HCT116 (cell line): ENCODE data around the gene NFIA. TPM values are rescaled to one million over a fixed set of nuclear protein-coding genes. Genes with fewer than 3 reads are reported as not detected.

ENCODE experiments used
- ATAC-seq: fragments of 200-7000 bp; cut with Tn5 transposase; 2 replicates; pipeline ENCODE4 v1.9.1; 2020; ENCODE audit warnings: mild to moderate bottlenecking, moderate library complexity
- BruUV-seq: library from RNA; stranded (reverse); fragments of 400-500 nt; replicated peaks from 2 replicates; lab custom pipeline; 2021; lab: Mats Ljungman, UMichigan
- CTCF ChIA-PET: fragments of 300-600 bp; sonication (Branson Sonifier 250); formaldehyde crosslinking; loops from one replicate; lab custom pipeline; 2021; ENCODE audit warnings: antibody characterized with exemption; lab: Charles Lee
- POLR2A ChIA-PET: fragments of 300-600, 350-600 bp; sonication (Branson Sonifier 250); formaldehyde crosslinking; loops from one replicate; lab custom pipeline; 2021; ENCODE audit warnings: antibody characterized with exemption; lab: Charles Lee
- RAD21 ChIA-PET, 2 experiments: fragments of 300-600 bp; sonication (Branson Sonifier 250); formaldehyde crosslinking; loops; one replicate each; lab custom pipeline; 2023; ENCODE audit warnings: low total read pairs in 2 of 2; ENCODE audit not compliant: uncharacterized antibody in 2 of 2, unreplicated experiment in 2 of 2, low non-redundant PET in 1 of 2; lab: Charles Lee
- DNase-seq: peaks from one replicate; pipeline ENCODE4 v3.0.0-alpha.2; 2010; ENCODE audit warnings: low read depth, low spot score
- H2AFZ ChIP-seq: fragments of 200-600 bp; shearing (Covaris generic), sonication (generic); 2 replicates; pipeline ENCODE4 v1.6.1; 2017; ENCODE audit warnings: low read depth, mixed run types, mixed read lengths, antibody characterized with exemption, low read length; ENCODE audit not compliant: poor library complexity, severe bottlenecking
- H3K27ac ChIP-seq: 2 replicates; pipeline ENCODE4 v1.5.1; 2012; ENCODE audit warnings: low read depth, low read length
- H3K27me3 ChIP-seq: fragments of 200-600 bp; sonication (generic); 2 replicates; pipeline ENCODE4 v1.6.1; 2016; ENCODE audit warnings: mixed run types, low read length, mixed read lengths; ENCODE audit not compliant: insufficient read depth
- H3K36me3 ChIP-seq, 2 experiments: fragments of 200-500 bp in 1 of 2; fragments of 200-600 bp in 1 of 2; sonication (Bioruptor generic) in 1 of 2; sonication (generic) in 1 of 2; 2 replicates each; pipeline versions ENCODE4 v1.5.1 to v1.6.1; 2014 to 2016; ENCODE audit warnings: low read length in 2 of 2, inconsistent platforms in 1 of 2, mixed read lengths in 1 of 2, mixed run types in 1 of 2; ENCODE audit not compliant: insufficient read depth in 2 of 2, control insufficient read depth in 1 of 2
- H3K4me1 ChIP-seq, 2 experiments: fragments of 200-600 bp in 1 of 2; sonication (generic) in 1 of 2; 2 replicates each; pipeline versions ENCODE4 v1.5.1 to v1.6.1; 2012 to 2017; ENCODE audit warnings: low read length in 2 of 2, inconsistent platforms in 1 of 2, mild to moderate bottlenecking in 1 of 2, mixed read lengths in 1 of 2, mixed run types in 1 of 2, moderate library complexity in 1 of 2; ENCODE audit not compliant: insufficient read depth in 2 of 2, control insufficient read depth in 1 of 2
- H3K4me2 ChIP-seq: fragments of 200-600 bp; sonication (generic); 2 replicates; pipeline ENCODE4 v1.6.1; 2017; ENCODE audit warnings: mixed run types, low read length, mixed read lengths
- H3K4me3 ChIP-seq, 2 experiments: fragments of 200-600 bp in 1 of 2; sonication (generic) in 1 of 2; replicated peaks in 1 of 2; 2 replicates each; pipeline ENCODE4 v1.5.1; 2011 to 2016; ENCODE audit warnings: low read length in 2 of 2, control low read depth in 1 of 2, low read depth in 1 of 2, mild to moderate bottlenecking in 1 of 2, mixed read lengths in 1 of 2, mixed run types in 1 of 2
- H3K79me2 ChIP-seq: fragments of 200-600 bp; sonication (generic); 2 replicates; pipeline ENCODE4 v1.6.1; 2017; ENCODE audit warnings: mild to moderate bottlenecking, mixed run types, low read length, moderate library complexity, mixed read lengths; ENCODE audit not compliant: insufficient read depth
- H3K9ac ChIP-seq: fragments of 200-600 bp; sonication (generic); 2 replicates; pipeline ENCODE4 v1.6.1; 2016; ENCODE audit warnings: low read length, mixed read lengths
- H3K9me2 ChIP-seq: fragments of 200-600 bp; sonication (generic), shearing (Covaris generic); 2 replicates; pipeline ENCODE4 v1.6.1; 2017; ENCODE audit warnings: mixed run types, mild to moderate bottlenecking, moderate library complexity; ENCODE audit not compliant: insufficient read depth
- H3K9me3 ChIP-seq, 2 experiments: fragments of 200-500 bp in 1 of 2; fragments of 200-600 bp in 1 of 2; sonication (Bioruptor generic) in 1 of 2; sonication (generic) in 1 of 2; 2 replicates each; pipeline ENCODE4 v1.6.1; 2014 to 2017; ENCODE audit warnings: low read length in 2 of 2, mixed read lengths in 2 of 2, inconsistent platforms in 1 of 2, low read depth in 1 of 2, mild to moderate bottlenecking in 1 of 2, mixed run types in 1 of 2, moderate library complexity in 1 of 2; ENCODE audit not compliant: control insufficient read depth in 1 of 2, insufficient read depth in 1 of 2
- H4K20me1 ChIP-seq: fragments of 200-600 bp; sonication (generic), shearing (Covaris generic); 2 replicates; pipeline ENCODE4 v1.6.1; 2017; ENCODE audit warnings: mixed run types, mild to moderate bottlenecking, moderate library complexity; ENCODE audit not compliant: insufficient read depth
- CBX3 ChIP-seq: IDR thresholded peaks from 2 replicates; pipeline ENCODE4 v1.6.1; 2012; ENCODE audit warnings: low read depth
- CEBPB ChIP-seq: IDR thresholded peaks from 2 replicates; pipeline ENCODE4 v1.6.1; 2012; ENCODE audit warnings: low read depth
- CTCF ChIP-seq, 3 experiments: fragments of 200-600 bp in 1 of 3; sonication (generic) in 1 of 3; IDR thresholded peaks in 2 of 3; conservative IDR thresholded peaks in 1 of 3; 2 replicates each; pipeline ENCODE4 v1.5.1; 2012 to 2017; ENCODE audit warnings: low read depth in 2 of 3, low read length in 2 of 3, antibody characterized with exemption in 1 of 3, borderline replicate concordance in 1 of 3, control low read depth in 1 of 3, mild to moderate bottlenecking in 1 of 3, mixed read lengths in 1 of 3, mixed run types in 1 of 3, moderate library complexity in 1 of 3; ENCODE audit not compliant: insufficient read depth in 1 of 3
- EGR1 ChIP-seq: IDR thresholded peaks from 2 replicates; pipeline ENCODE4 v1.6.1; 2012; ENCODE audit warnings: low read depth
- ELF1 ChIP-seq: IDR thresholded peaks from 2 replicates; pipeline ENCODE4 v1.6.1; 2012; ENCODE audit warnings: low read depth, borderline replicate concordance
- EZH2 ChIP-seq: fragments of 200-600 bp; sonication (generic); IDR thresholded peaks from 2 replicates; pipeline ENCODE4 v1.6.1; 2017; ENCODE audit warnings: antibody characterized with exemption, mixed run types
- JUND ChIP-seq: IDR thresholded peaks from 2 replicates; pipeline ENCODE4 v1.6.1; 2012
- POLR2A ChIP-seq: IDR thresholded peaks from 2 replicates; pipeline ENCODE4 v1.7.0; 2011; ENCODE audit warnings: borderline replicate concordance; ENCODE audit not compliant: insufficient read depth, insufficient read length; ENCODE audit errors: extremely low read depth
- POLR2AphosphoS5 ChIP-seq: IDR thresholded peaks from 2 replicates; pipeline ENCODE4 v1.6.1; 2011; ENCODE audit warnings: mild to moderate bottlenecking, low read depth, low read length, moderate library complexity
- SIN3A ChIP-seq: IDR thresholded peaks from 2 replicates; pipeline ENCODE4 v1.6.1; 2012; ENCODE audit warnings: low read depth
- SP1 ChIP-seq: IDR thresholded peaks from 2 replicates; pipeline ENCODE4 v1.6.1; 2012; ENCODE audit warnings: low read depth
- SRF ChIP-seq: IDR thresholded peaks from 2 replicates; pipeline ENCODE4 v1.6.1; 2012; ENCODE audit warnings: low read depth
- TCF7L2 ChIP-seq: IDR thresholded peaks from 2 replicates; pipeline ENCODE4 v1.7.0; 2011; ENCODE audit warnings: borderline replicate concordance, inconsistent platforms; ENCODE audit not compliant: insufficient read depth, insufficient read length; ENCODE audit errors: extremely low read depth
- YY1 ChIP-seq: IDR thresholded peaks from 2 replicates; pipeline ENCODE4 v1.6.1; 2011; ENCODE audit warnings: low read length, low read depth, moderate library complexity, mild to moderate bottlenecking; ENCODE audit not compliant: insufficient replicate concordance; ENCODE audit errors: extremely low read depth
- ZFX ChIP-seq: fragments of 450-650 bp; IDR thresholded peaks from 2 replicates; pipeline ENCODE4 v1.6.1; 2017
- ZNF274 ChIP-seq: fragments of 200-500 bp; sonication (Bioruptor generic); IDR thresholded peaks from 2 replicates; pipeline ENCODE4 v1.6.1; 2014; ENCODE audit warnings: mild to moderate bottlenecking, low read depth, low read length, inconsistent platforms
- intact Hi-C: fragments of 100-400 bp; cut with micrococcal nuclease; formaldehyde crosslinking; loops from 2 replicates; pipeline ENCODE4 v1.10.0; 2022
- total RNA-seq: library from RNA; stranded (reverse); gene quantifications from one replicate; pipeline ENCODE4 v1.2.1, GENCODE V29; 2021; ENCODE audit not compliant: unreplicated experiment
- TF ChIP-seq, protein P1 (sequence below): IDR thresholded peaks from 2 replicates; pipeline ENCODE4 v1.6.1; 2011; ENCODE audit warnings: mild to moderate bottlenecking, low read length, moderate library complexity; ENCODE audit not compliant: insufficient replicate concordance; ENCODE audit errors: extremely low read depth
- TF ChIP-seq, protein P2 (sequence below): IDR thresholded peaks from 2 replicates; pipeline ENCODE4 v1.6.1; 2012
- TF ChIP-seq, protein P3 (sequence below): IDR thresholded peaks from 2 replicates; pipeline ENCODE4 v1.6.1; 2012; ENCODE audit warnings: low read depth

The NFIA gene
- total RNA-seq, 1 experiment from 2014 or later: 17.2 TPM

- H3K9me2 ChIP-seq: no peaks in the 10 kb centered on the region
- no peak overlapping the region for H3K4me2 ChIP-seq
- H3K79me2 ChIP-seq: no peaks in the 10 kb centered on the region
- intact Hi-C loops: no loop called here
- ChIA-PET RAD21 (no interaction called here), CTCF (no interaction called here), POLR2A (no interaction called here)
- no peaks in the 10 kb centered on the region for H4K20me1 ChIP-seq
- ATAC-seq (no peak), DNase-seq (no peak)
- no peaks in the 10 kb centered on the region for H3K36me3 ChIP-seq
- H3K27me3 ChIP-seq: no peaks in the 10 kb centered on the region
- H2AFZ ChIP-seq: no peak overlapping the region
- no peak overlapping the region for H3K27ac ChIP-seq
- no peaks in the 10 kb centered on the region for H3K9me3 ChIP-seq
- TF ChIP-seq, protein P1, sequence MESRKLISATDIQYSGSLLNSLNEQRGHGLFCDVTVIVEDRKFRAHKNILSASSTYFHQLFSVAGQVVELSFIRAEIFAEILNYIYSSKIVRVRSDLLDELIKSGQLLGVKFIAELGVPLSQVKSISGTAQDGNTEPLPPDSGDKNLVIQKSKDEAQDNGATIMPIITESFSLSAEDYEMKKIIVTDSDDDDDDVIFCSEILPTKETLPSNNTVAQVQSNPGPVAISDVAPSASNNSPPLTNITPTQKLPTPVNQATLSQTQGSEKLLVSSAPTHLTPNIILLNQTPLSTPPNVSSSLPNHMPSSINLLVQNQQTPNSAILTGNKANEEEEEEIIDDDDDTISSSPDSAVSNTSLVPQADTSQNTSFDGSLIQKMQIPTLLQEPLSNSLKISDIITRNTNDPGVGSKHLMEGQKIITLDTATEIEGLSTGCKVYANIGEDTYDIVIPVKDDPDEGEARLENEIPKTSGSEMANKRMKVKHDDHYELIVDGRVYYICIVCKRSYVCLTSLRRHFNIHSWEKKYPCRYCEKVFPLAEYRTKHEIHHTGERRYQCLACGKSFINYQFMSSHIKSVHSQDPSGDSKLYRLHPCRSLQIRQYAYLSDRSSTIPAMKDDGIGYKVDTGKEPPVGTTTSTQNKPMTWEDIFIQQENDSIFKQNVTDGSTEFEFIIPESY: no peak
- TF ChIP-seq ZFX (no peak), YY1 (no peak), SRF (no peak), EGR1 (no peak), TCF7L2 (no peak), POLR2A (no peak), JUND (no peak), CEBPB (no peak), ZNF274 (no peak), POLR2AphosphoS5 (no peak), SP1 (no peak), ELF1 (no peak), SIN3A (no peak), CTCF (IDR thresholded peaks at IDR 0.05 in 2 of 3, conservative IDR thresholded peaks at IDR 0.05 in 1 of 3; ENCODE audit: borderline replicate concordance in 1 of 3, insufficient read depth in 1 of 3, low read depth in 2 of 3, low read length in 2 of 3) (no peak), EZH2 (no peak), CBX3 (no peak)
- TF ChIP-seq, protein P2, sequence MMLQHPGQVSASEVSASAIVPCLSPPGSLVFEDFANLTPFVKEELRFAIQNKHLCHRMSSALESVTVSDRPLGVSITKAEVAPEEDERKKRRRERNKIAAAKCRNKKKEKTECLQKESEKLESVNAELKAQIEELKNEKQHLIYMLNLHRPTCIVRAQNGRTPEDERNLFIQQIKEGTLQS: no peak
- TF ChIP-seq, protein P3, sequence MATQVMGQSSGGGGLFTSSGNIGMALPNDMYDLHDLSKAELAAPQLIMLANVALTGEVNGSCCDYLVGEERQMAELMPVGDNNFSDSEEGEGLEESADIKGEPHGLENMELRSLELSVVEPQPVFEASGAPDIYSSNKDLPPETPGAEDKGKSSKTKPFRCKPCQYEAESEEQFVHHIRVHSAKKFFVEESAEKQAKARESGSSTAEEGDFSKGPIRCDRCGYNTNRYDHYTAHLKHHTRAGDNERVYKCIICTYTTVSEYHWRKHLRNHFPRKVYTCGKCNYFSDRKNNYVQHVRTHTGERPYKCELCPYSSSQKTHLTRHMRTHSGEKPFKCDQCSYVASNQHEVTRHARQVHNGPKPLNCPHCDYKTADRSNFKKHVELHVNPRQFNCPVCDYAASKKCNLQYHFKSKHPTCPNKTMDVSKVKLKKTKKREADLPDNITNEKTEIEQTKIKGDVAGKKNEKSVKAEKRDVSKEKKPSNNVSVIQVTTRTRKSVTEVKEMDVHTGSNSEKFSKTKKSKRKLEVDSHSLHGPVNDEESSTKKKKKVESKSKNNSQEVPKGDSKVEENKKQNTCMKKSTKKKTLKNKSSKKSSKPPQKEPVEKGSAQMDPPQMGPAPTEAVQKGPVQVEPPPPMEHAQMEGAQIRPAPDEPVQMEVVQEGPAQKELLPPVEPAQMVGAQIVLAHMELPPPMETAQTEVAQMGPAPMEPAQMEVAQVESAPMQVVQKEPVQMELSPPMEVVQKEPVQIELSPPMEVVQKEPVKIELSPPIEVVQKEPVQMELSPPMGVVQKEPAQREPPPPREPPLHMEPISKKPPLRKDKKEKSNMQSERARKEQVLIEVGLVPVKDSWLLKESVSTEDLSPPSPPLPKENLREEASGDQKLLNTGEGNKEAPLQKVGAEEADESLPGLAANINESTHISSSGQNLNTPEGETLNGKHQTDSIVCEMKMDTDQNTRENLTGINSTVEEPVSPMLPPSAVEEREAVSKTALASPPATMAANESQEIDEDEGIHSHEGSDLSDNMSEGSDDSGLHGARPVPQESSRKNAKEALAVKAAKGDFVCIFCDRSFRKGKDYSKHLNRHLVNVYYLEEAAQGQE: no peak
- H3K9ac ChIP-seq: no peak overlapping the region
- H3K4me1 ChIP-seq: no peaks in the 10 kb centered on the region
- H3K4me3 ChIP-seq: no peak overlapping the region
- no TSS peak for BruUV-seq
Observed at GRCh38 chr1:61472876-61473275, 390.5 kb downstream of the NFIA start.
